ENCODE data around the gene NAPEPLD. TPM values are rescaled to one million over a fixed set of nuclear protein-coding genes. Genes with fewer than 3 reads are reported as not detected.

Gene NAPEPLD
- total RNA-seq, 4 donors from 2014 or later = 28.9 to 75.5 (median 71.2) TPM

DNA sequence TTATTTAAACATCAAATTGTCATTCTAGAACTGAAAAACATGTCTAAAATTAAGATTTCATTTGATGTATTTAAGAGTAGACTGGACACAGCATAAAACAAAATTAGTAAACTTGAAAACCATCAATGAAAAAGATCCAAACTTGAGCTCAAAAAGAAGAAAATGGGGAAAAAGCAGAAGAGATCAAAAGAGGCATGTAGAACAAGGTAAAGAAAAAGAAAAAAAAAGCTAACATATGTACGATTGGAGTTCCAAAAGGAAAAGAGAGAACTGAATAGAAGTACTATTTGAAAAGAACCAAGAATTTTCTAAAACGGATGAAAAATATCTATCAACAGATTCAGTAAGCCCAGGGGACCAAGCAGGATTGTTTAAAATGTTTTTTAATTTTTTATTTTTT, 77.9 kb downstream of the NAPEPLD start:
- Histone ChIP-seq H3K9me3 (no peaks in the 10 kb centered on the region), H3K36me3 (no peaks in the 10 kb centered on the region), H3K27me3 (no peaks in the 10 kb centered on the region), H3K27ac (no peak overlapping the region), H3K4me1 (peaks cover under 1 to 8% (median 4%) of the 10 kb centered on the region in 4 donors), H3K4me3 (no peak overlapping the region)
- TF ChIP-seq CTCF (IDR thresholded peaks at IDR 0.05) (no peak), POLR2A (IDR thresholded peaks at IDR 0.05) (no peak)
- DNase-seq = no peak

DNA sequence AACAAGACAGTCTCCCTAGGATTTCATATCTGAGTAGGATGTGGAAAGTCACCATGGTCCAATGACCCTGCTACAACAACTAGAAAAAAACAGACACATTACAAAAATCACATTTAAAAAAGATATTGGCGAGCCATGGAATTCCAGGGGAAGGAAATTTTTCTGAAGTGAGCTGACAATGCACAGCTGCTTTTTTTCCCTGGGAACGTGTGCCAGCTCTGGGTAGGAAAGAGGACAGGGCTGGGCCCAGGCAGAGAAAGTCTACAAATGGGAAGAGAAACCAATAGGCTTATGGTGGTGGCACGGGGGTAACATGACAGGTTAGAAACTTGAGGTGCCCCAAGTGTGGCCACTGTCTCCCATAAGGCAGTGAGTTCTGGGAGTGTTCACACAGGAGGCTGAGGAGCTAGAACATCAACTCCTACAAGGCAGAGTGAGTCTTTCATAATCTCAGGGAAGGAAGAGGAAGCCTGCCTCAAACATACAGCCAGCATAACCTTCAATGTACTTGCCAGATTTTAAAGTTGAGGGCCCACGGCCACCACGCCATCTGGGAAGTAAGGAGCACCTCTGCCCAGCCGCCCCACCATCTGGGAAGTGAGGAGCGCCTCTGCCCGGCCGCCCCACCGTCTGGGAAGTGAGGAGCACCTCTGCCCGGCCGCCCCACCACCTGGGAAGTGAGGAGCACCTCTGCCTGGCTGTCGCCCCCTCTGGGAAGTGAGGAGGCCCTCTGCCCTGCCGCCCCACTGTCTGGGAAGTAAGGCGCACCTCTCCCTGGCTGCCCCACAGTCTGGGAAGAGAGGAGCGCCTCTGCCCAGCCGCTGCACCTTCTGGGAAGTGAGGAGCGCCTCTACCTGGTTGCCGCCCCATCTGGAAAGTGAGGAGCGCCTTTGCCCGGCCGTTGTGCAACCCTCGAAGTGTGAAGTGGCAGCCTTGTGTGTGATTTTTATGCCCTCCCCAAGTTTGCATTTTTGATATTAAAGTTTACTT, 80.2 kb downstream of the NAPEPLD start:
- no peaks in the 10 kb centered on the region for H3K27me3 ChIP-seq
- no peak overlapping the region for H3K27ac ChIP-seq
- H3K4me1 ChIP-seq = peaks cover 0 to under 1% (median under 1%) of the 10 kb centered on the region in 4 donors
- TF ChIP-seq CTCF (IDR thresholded peaks at IDR 0.05) (no peak), POLR2A (IDR thresholded peaks at IDR 0.05) (no peak)
- H3K4me3 ChIP-seq = no peak overlapping the region
- H3K36me3 ChIP-seq = no peaks in the 10 kb centered on the region
- no peak for DNase-seq
- H3K9me3 ChIP-seq = no peaks in the 10 kb centered on the region

DNA sequence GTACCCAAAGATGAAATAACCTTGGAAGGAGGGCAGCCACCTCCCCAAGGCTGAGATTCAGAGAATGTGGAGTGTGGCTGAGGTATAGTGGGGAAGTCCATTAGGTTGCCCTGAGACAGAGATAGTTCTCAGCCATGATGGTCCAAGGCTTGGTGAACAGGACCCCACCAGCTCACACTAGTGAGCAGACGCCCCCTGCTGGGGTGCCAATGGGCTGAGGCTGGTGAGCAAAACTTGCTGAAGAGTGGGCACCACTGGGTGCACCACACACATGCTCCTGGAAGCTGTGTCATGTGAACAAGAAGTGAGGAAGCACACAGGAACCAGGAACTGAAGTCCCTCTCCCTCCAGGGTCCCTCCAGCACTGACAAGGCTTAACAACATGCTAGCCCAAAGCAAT, 83.2 kb downstream of the NAPEPLD start:
- H3K27ac ChIP-seq = no peak overlapping the region
- peak in 2 of 3 donors; percentile 47 to 61 for DNase-seq
- no peaks in the 10 kb centered on the region for H3K27me3 ChIP-seq
- TF ChIP-seq CTCF (IDR thresholded peaks at IDR 0.05) = peak in 4 of 6 experiments; percentile 7 to 36 (median 19)
- TF ChIP-seq POLR2A (IDR thresholded peaks at IDR 0.05) = no peak
- no peaks in the 10 kb centered on the region for H3K4me1 ChIP-seq
- H3K4me3 ChIP-seq = no peak overlapping the region
- H3K36me3 ChIP-seq = no peaks in the 10 kb centered on the region
- no peaks in the 10 kb centered on the region for H3K9me3 ChIP-seq

DNA sequence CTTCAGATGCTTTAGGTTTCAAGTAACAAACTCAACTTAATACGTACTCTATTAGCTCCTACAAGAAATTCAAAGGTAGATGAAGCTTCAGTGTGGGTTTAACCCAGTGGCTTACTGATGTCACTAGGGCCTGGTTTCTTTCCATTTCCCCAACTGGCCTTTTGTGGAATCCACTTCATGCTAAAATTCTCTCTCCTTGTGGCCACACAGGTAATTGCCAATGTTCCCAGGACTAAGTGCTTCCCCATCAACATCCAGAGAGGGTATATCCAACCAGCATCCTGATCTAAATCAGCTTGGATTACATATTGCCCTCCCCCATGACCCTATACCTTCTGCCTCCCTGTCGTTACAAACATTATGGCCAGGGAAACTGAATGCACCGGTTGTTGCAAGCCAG, 85.0 kb downstream of the NAPEPLD start:
- Histone ChIP-seq H3K4me1 (no peaks in the 10 kb centered on the region), H3K27me3 (no peaks in the 10 kb centered on the region), H3K27ac (no peak overlapping the region), H3K36me3 (no peaks in the 10 kb centered on the region), H3K9me3 (no peaks in the 10 kb centered on the region), H3K4me3 (no peak overlapping the region)
- no peak for DNase-seq
- TF ChIP-seq CTCF (IDR thresholded peaks at IDR 0.05) = no peak
- TF ChIP-seq POLR2A (IDR thresholded peaks at IDR 0.05) = no peak

DNA sequence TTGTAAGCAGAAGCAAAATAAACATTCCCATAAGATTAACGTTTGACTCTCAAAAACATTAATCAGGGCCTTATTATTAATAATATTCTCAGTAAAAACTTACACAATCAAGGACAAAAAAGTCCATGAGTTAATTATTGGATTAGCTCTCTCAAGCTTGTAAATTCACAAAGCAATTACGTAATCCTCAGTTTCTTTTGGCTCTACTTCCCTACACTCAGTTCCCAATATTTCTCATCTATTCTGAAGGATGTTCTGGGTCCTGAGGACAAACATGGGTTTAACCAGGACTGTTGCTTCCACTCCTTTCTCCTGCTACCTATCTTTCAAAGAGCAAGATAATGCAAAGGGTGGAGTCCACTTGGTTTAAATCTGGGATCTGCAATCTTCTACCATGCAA, 89.4 kb downstream of the NAPEPLD start:
- no peak overlapping the region for H3K27ac ChIP-seq
- TF ChIP-seq POLR2A (IDR thresholded peaks at IDR 0.05) (no peak), CTCF (IDR thresholded peaks at IDR 0.05) (no peak)
- no peak for DNase-seq
- no peaks in the 10 kb centered on the region for H3K27me3 ChIP-seq
- no peak overlapping the region for H3K4me3 ChIP-seq
- H3K4me1 ChIP-seq = no peaks in the 10 kb centered on the region
- no peaks in the 10 kb centered on the region for H3K36me3 ChIP-seq
- H3K9me3 ChIP-seq = no peaks in the 10 kb centered on the region

Measured in Peyer's patch (tissue), 4 donors.